ENCODE data around the gene TMEM215. TPM values are rescaled to one million over a fixed set of nuclear protein-coding genes. Genes with fewer than 3 reads are reported as not detected.

The TMEM215 gene
- total RNA-seq, 2 donors from 2014 or later = not detected

Other genes with a start within 250 kb of the TMEM215 start
- 1 to 10 TPM; 5.7 to 6.8 TPM for gene SMIM27, start 231.2 kb upstream of the TMEM215 start, total RNA-seq
- 10 to 100 TPM in 1 of 2 donors, 1 to 10 TPM in 1; 9.4 to 11.0 TPM for gene TOPORS, start 231.0 kb upstream of the TMEM215 start, total RNA-seq
- 100 to 1,000 TPM in 1 of 2 donors, 10 to 100 TPM in 1; 70.1 to 134 TPM for gene NDUFB6, start 210.4 kb upstream of the TMEM215 start, total RNA-seq
- gene TAF1L, start 147.9 kb upstream of the TMEM215 start, total RNA-seq = not detected
- gene APTX, start 218.1 kb downstream of the TMEM215 start, total RNA-seq = 10 to 100 TPM; 12.3 to 14.9 TPM
- 10 to 100 TPM; 64.4 to 74.9 TPM for gene DNAJA1, start 241.7 kb downstream of the TMEM215 start, total RNA-seq